ENCODE results near the gene ACE.
A peak's percentile ranks its signal among the peaks of the same experiment; 100 is the strongest.

Gene ACE

GRCh38 chr17:63435681-63436522, 41.0 kb upstream of the ACE start:
- Histone ChIP-seq H3K4me1 (ENCODE audit: control insufficient read depth, insufficient read depth, low read length) (no peaks in the 10 kb centered on the region; the same call in 1 of the 2 replicates), H3K36me3 (ENCODE audit: control insufficient read depth in 2 of 2, insufficient read depth in 1 of 2, low read length in 2 of 2) (peaks cover 0 to 6% of the 10 kb centered on the region in 2 experiments; a peak in 1 of 3 replicates), H3K27ac (ENCODE audit: extremely low read depth, low read depth, low read length) (no peak overlapping the region), H3K9me3 (ENCODE audit: control insufficient read depth, insufficient read depth, low read depth, low read length) (no peaks in the 10 kb centered on the region), H3K4me3 (ENCODE audit: low read depth, low read length) (no peak overlapping the region)
- POLR2A ChIA-PET = interaction anchor here (1.0 kb wide), 1 partner anchor 9 kb away, joined by 4 read pairs; no protein-coding TSS in a partner anchor
- TF ChIP-seq OSR2 (tag by site-specific recombination; IDR thresholded peaks at IDR 0.05) (0 out of 2 replicates have a peak, but pooled peaks have one; percentile 12), ZNF776 (tag by site-specific recombination; IDR thresholded peaks at IDR 0.05; ENCODE audit: borderline replicate concordance) (no peak), ZNF175 (tag by site-specific recombination; IDR thresholded peaks at IDR 0.05) (no peak), ZSCAN18 (tag by site-specific recombination; IDR thresholded peaks at IDR 0.05) (no peak), GLIS1 (tag by site-specific recombination; IDR thresholded peaks at IDR 0.05) (peak; percentile 67), ZNF639 (tag by site-specific recombination; IDR thresholded peaks at IDR 0.05) (no peak)
- CTCF ChIA-PET = interaction anchor here (0.6 to 8.8 kb wide), 12 partner anchors 9 to 404 kb away, joined by 3 to 74 read pairs (median 4); partner anchors contain the start of gene ACE

- CTCF ChIA-PET = interaction anchor here (0.6 to 8.8 kb wide), 11 partner anchors 8 to 403 kb away, joined by 3 to 74 read pairs (median 5); partner anchors contain the start of gene ACE
- Histone ChIP-seq H3K9me3 (ENCODE audit: control insufficient read depth, insufficient read depth, low read depth, low read length) (no peaks in the 10 kb centered on the region), H3K27ac (ENCODE audit: extremely low read depth, low read depth, low read length) (no peak overlapping the region), H3K36me3 (ENCODE audit: control insufficient read depth in 2 of 2, insufficient read depth in 1 of 2, low read length in 2 of 2) (peaks cover 0 to 6% of the 10 kb centered on the region in 2 experiments; a peak in 1 of 3 replicates), H3K4me3 (ENCODE audit: low read depth, low read length) (no peak overlapping the region), H3K4me1 (ENCODE audit: control insufficient read depth, insufficient read depth, low read length) (no peaks in the 10 kb centered on the region; the same call in 1 of the 2 replicates)
- POLR2A ChIA-PET = no interaction called here
- TF ChIP-seq ZNF707 (tag by site-specific recombination; IDR thresholded peaks at IDR 0.05) (no peak), ZNF544 (tag by site-specific recombination; IDR thresholded peaks at IDR 0.05) (no peak), INSM2 (tag by site-specific recombination; IDR thresholded peaks at IDR 0.05) (no peak), SETDB1 (IDR thresholded peaks at IDR 0.05; ENCODE audit: insufficient read length, low read length) (no peak), BCL6B (tag by site-specific recombination; IDR thresholded peaks at IDR 0.05) (no peak), ZNF202 (tag by site-specific recombination; IDR thresholded peaks at IDR 0.05; ENCODE audit: borderline replicate concordance) (no peak), ZNF670 (tag by site-specific recombination; IDR thresholded peaks at IDR 0.05; ENCODE audit: low read depth) (no peak), ZEB2 (tag by site-specific recombination; IDR thresholded peaks at IDR 0.05) (no peak), ZNF416 (tag by site-specific recombination; IDR thresholded peaks at IDR 0.05) (no peak), ZNF426 (tag by site-specific recombination; IDR thresholded peaks at IDR 0.05) (no peak), ZNF580 (tag by site-specific recombination; IDR thresholded peaks at IDR 0.05) (no peak)
Measured at GRCh38 chr17:63436523-63437110, 40.2 kb upstream of the ACE start.

All from HEK293 (cell line).